ENCODE results near the gene TRMT1. TPM values are rescaled to one million over a fixed set of nuclear protein-coding genes. Genes with fewer than 3 reads are reported as not detected.
A peak's percentile ranks its signal among the peaks of the same experiment; 100 is the strongest.

Gene TRMT1
- total RNA-seq, 4 donors from 2014 or later, result 19.4 to 42.5 (median 29.0) TPM

DNA sequence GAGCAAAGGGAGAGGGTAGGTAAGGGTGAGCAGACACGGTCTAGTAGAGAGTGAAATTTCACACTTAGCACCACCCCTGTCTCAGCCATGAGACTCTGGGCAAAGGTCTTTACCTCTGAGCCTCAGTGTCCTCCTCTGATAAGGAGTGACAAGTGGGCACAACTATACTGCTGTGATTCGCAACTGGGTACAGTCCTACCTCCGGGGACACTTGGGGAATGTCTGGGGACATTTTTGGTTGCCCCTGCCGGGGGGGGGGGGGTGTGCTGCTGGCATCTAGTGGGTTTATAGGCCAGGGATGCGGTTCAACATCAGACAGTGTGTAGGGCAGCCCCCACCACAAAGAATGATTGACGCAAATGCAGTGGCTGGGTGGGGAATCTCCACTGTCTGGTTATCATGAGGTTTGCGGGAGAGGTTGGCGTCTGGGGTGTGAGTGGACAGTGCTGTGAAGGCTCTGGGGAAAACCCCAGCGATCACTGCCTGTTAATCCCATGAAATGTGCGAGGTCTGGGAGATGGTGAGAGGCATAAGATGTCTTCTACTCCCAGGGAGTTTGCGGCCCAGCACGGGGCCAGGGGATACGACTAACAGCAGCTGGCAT is 5.8 kb upstream of the TRMT1 start:
- 88 to 96% methylated on average over 11 to 12 of the region's 13 CpGs for WGBS, 2 donors
- no peak for DNase-seq
- TF ChIP-seq POLR2A (IDR thresholded peaks at IDR 0.05), result no peak
- TF ChIP-seq CTCF (IDR thresholded peaks at IDR 0.05), result no peak

DNA sequence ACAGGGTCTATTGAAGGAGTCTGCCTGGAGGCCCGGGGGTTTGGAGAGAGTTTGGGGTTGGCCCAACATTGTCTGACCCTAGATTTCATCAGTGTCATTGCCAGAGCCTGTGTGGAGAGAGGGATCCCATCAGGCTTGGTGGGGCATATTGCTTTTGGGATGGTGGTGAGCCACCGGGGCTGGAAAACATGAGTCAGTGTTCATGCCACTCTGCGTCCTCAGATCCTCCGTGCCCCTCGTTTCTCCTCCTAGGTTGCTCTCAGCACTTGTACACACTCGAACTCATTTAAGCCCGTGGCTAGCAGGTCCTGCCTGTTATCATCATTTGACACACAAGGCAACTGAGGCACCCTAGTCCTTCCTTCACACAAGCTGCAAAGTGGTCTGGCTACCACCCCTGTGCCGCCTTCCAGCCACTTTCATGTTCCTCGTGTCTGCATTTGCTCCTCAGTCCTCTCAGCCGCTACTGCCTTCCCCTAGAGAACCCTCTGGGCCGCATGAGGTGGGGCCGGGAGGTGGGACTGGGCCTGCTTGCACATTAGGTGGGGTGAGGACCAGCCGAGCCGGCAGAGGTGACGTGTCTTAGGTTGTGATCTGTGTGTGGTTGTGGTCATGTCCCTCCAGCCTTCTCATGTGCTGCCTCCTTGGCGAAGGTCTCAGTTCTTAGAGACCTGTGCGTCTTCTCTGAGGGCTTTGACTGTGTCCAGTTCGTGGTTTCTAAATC is 5.2 kb upstream of the TRMT1 start:
- no peaks in the 10 kb centered on the region for H3K27me3 ChIP-seq
- intact Hi-C loops (cut with DNase I), result no loop called here
- H3K9me3 ChIP-seq, result no peaks in the 10 kb centered on the region
- 64 to 81% methylated on average over 9 to 15 of the region's 18 CpGs for WGBS, 2 donors
- H3K4me3 ChIP-seq, result no peak overlapping the region
- DNase-seq, result no peak
- TF ChIP-seq CTCF (IDR thresholded peaks at IDR 0.05) (no peak), POLR2A (IDR thresholded peaks at IDR 0.05) (no peak)
- H3K27ac ChIP-seq, result no peak overlapping the region
- peaks cover 0 to 29% (median 0%) of the 10 kb centered on the region in 3 donors for H3K36me3 ChIP-seq
- peaks cover 23 to 43% (median 26%) of the 10 kb centered on the region in 3 donors for H3K4me1 ChIP-seq

More for the DNA sequence above, 5.8 kb upstream of the TRMT1 start:
- Histone ChIP-seq H3K36me3 (peaks cover 0 to 31% (median 0%) of the 10 kb centered on the region in 3 donors), H3K4me1 (peaks cover 23 to 37% (median 23%) of the 10 kb centered on the region in 3 donors), H3K9me3 (no peaks in the 10 kb centered on the region), H3K4me3 (no peak overlapping the region), H3K27ac (no peak overlapping the region), H3K27me3 (no peaks in the 10 kb centered on the region)
- intact Hi-C loops (cut with DNase I), result no loop called here

- Histone ChIP-seq H3K27me3 (no peaks in the 10 kb centered on the region), H3K4me1 (peaks cover 26 to 49% (median 31%) of the 10 kb centered on the region in 3 donors), H3K27ac (no peak overlapping the region), H3K9me3 (no peaks in the 10 kb centered on the region), H3K4me3 (no peak overlapping the region), H3K36me3 (peaks cover 0 to 20% (median 0%) of the 10 kb centered on the region in 3 donors)
- intact Hi-C loops (cut with DNase I), result no loop called here
- TF ChIP-seq CTCF (IDR thresholded peaks at IDR 0.05), result no peak
- no peak for TF ChIP-seq POLR2A (IDR thresholded peaks at IDR 0.05)
- WGBS, 2 donors, result 66 to 75% methylated on average over 9 to 10 of the region's 10 CpGs
- DNase-seq, result no peak
These were observed 4.3 kb upstream of the TRMT1 start for GRCh38 chr19:13120817-13121216.

GRCh38 chr19:13120031-13120430 is 3.5 kb upstream of the TRMT1 start:
- no peaks in the 10 kb centered on the region for H3K9me3 ChIP-seq
- H3K27ac ChIP-seq, result no peak overlapping the region
- TF ChIP-seq CTCF (IDR thresholded peaks at IDR 0.05), result no peak
- TF ChIP-seq POLR2A (IDR thresholded peaks at IDR 0.05), result no peak
- no peak for DNase-seq
- H3K4me3 ChIP-seq, result no peak overlapping the region
- 66 to 75% methylated on average over 3 to 9 of the region's 9 CpGs for WGBS, 2 donors
- H3K36me3 ChIP-seq, result peaks cover 0 to 19% (median 0%) of the 10 kb centered on the region in 3 donors
- H3K4me1 ChIP-seq, result peaks cover 33 to 57% (median 37%) of the 10 kb centered on the region in 3 donors
- H3K27me3 ChIP-seq, result no peaks in the 10 kb centered on the region
- intact Hi-C loops (cut with DNase I), result no loop called here

- Histone ChIP-seq H3K9me3 (no peaks in the 10 kb centered on the region), H3K27ac (peak overlapping the region in 3 of 4 donors; percentile 86 to 90 (median 90)), H3K4me1 (peaks cover 33 to 60% (median 37%) of the 10 kb centered on the region in 3 donors), H3K27me3 (no peaks in the 10 kb centered on the region), H3K4me3 (peak overlapping the region in 2 of 4 donors; percentile 98 to 99), H3K36me3 (peaks cover 0 to 19% (median 0%) of the 10 kb centered on the region in 3 donors)
- intact Hi-C loops (cut with DNase I), result no loop called here
- no peak for TF ChIP-seq CTCF (IDR thresholded peaks at IDR 0.05)
- TF ChIP-seq POLR2A (IDR thresholded peaks at IDR 0.05), result no peak
- no peak for DNase-seq
- 49 to 68% methylated on average over 4 to 5 of the region's 8 CpGs for WGBS, 2 donors
These were observed 3.1 kb upstream of the TRMT1 start for GRCh38 chr19:13119627-13120026.
